Activated CD8-positive, alpha-beta memory T cell treated with anti-CD3 and anti-CD28 coated beads, Interleukin-2, amount 50 U/mL, for 4 hours (primary cell): ENCODE results near the gene SORCS2.
"Not testable (repeated sequence)": the region's sequence is repeated elsewhere in the genome, so short reads cannot be mapped to it uniquely, and the experiment has no call there.

Experiments
- DNase-seq: peaks from one replicate; pipeline ENCODE4 v3.0.0-alpha.2; 2020

SORCS2 gene

GRCh38 chr4:7160951-7161440, 31.3 kb upstream of the SORCS2 start:
- DNase-seq: no peak

GRCh38 chr4:7161721-7162214, 30.6 kb upstream of the SORCS2 start:
- DNase-seq: no peak

- DNase-seq: not testable (repeated sequence)
Measured at GRCh38 chr4:7165056-7165873, 27.1 kb upstream of the SORCS2 start.

- DNase-seq: no peak
Measured at GRCh38 chr4:7165874-7166201, 26.5 kb upstream of the SORCS2 start.

- DNase-seq: no peak
Measured at GRCh38 chr4:7166237-7166636, 26.1 kb upstream of the SORCS2 start.

- no peak for DNase-seq
Measured at GRCh38 chr4:7166981-7167700, 25.2 kb upstream of the SORCS2 start.

GRCh38 chr4:7167706-7168105, 24.6 kb upstream of the SORCS2 start:
- DNase-seq: no peak

GRCh38 chr4:7168106-7168505, 24.2 kb upstream of the SORCS2 start:
- DNase-seq: no peak

- DNase-seq: no peak
Measured at GRCh38 chr4:7169134-7169533, 23.2 kb upstream of the SORCS2 start.

GRCh38 chr4:7170012-7170411, 22.3 kb upstream of the SORCS2 start:
- no peak for DNase-seq

- no peak for DNase-seq
Measured at GRCh38 chr4:7171191-7171900, 21.0 kb upstream of the SORCS2 start.

- DNase-seq: no peak
Measured at GRCh38 chr4:7172508-7172907, 19.8 kb upstream of the SORCS2 start.

- DNase-seq: no peak
Measured at GRCh38 chr4:7172946-7173345, 19.4 kb upstream of the SORCS2 start.

GRCh38 chr4:7173841-7174449, 18.4 kb upstream of the SORCS2 start:
- DNase-seq: no peak

GRCh38 chr4:7179158-7179557, 13.2 kb upstream of the SORCS2 start:
- DNase-seq: no peak

- DNase-seq: no peak
Measured at GRCh38 chr4:7180938-7181337, 11.4 kb upstream of the SORCS2 start.

GRCh38 chr4:7182616-7183015, 9.7 kb upstream of the SORCS2 start:
- no peak for DNase-seq

GRCh38 chr4:7183161-7183560, 9.2 kb upstream of the SORCS2 start:
- no peak for DNase-seq

- no peak for DNase-seq
Measured at GRCh38 chr4:7183780-7184460, 8.4 kb upstream of the SORCS2 start.

GRCh38 chr4:7185487-7186030, 6.8 kb upstream of the SORCS2 start:
- no peak for DNase-seq

- DNase-seq: no peak
Measured at GRCh38 chr4:7186031-7186430, 6.3 kb upstream of the SORCS2 start.

- DNase-seq: no peak
Measured at GRCh38 chr4:7186516-7187167, 5.7 kb upstream of the SORCS2 start.
